Lower leg skin (tissue), 4 donors: ENCODE measurements around the gene TUBAL3. TPM values are rescaled to one million over a fixed set of nuclear protein-coding genes. Genes with fewer than 3 reads are reported as not detected.

ENCODE experiments used
- DNase-seq, 2 donors: peaks; one replicate each; pipeline ENCODE4 v3.0.0-alpha.2; 2019; ENCODE audit warnings: low spot score in 2 of 2
- H3K4me3 ChIP-seq: fragments of 200-600 bp; sonication (generic); 2 replicates; pipeline ENCODE4 v1.5.1; 2017; ENCODE audit warnings: mild to moderate bottlenecking, low read depth; ENCODE audit not compliant: poor library complexity, severe bottlenecking
- POLR2A ChIP-seq, 2 donors: fragments of 450-650 bp; IDR thresholded peaks; one replicate each; pipeline ENCODE4 v1.6.1; 2016 to 2017; ENCODE audit warnings: antibody characterized with exemption in 2 of 2, mild to moderate bottlenecking in 1 of 2, moderate library complexity in 1 of 2
- WGBS, 2 donors: methylation state at CpG; one replicate each; pipeline ENCODE4 v1.1.5; 2018; 5-methylcytosine and 5-hydroxymethylcytosine counted together
- intact Hi-C: fragments of 100-400 bp; cut with DNase I; formaldehyde crosslinking; loops from one replicate; pipeline ENCODE4 v1.15.0; 2023; ENCODE audit warnings: low total_unique reads
- total RNA-seq, 4 donors: library from RNA; depleted of rRNA; stranded (reverse); fragments of >200 nt; gene quantifications; one replicate each; pipeline ENCODE4 v1.1.0, GENCODE V29; 2016
- TF ChIP-seq, protein P1 (sequence below), 3 donors: fragments of 450-650 bp; IDR thresholded peaks; one replicate each; pipeline ENCODE4 v1.5.1; 2016; ENCODE audit warnings: antibody characterized with exemption in 3 of 3, mild to moderate bottlenecking in 3 of 3, moderate library complexity in 2 of 3

The TUBAL3 gene
- total RNA-seq, 4 donors from 2014 or later = 0.93 to 1.0 TPM; not detected in 2

DNA sequence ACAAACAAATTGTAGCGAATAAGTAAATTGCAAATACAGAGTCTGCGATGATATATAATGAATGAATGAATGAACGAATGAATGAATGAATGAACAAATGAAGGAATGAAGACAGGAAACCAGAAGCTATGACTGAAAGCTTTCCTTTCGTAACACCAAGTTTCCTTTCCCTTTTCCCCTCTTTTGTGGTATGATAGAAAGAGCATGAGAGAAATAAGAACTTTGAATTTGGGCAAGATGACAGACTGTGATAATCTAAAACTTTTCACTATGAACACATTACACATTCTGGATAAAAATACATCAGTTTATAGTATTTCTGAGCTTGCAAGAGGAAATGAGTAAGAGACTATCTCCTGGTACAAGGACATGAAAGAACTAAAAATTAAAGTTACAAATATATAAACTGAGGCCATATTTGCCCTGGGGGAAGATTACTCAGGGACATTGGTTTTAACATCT, 48.3 kb downstream of the TUBAL3 start:
- intact Hi-C loops = no loop called here
- DNase-seq = no peak
- H3K4me3 ChIP-seq = no peak overlapping the region
- WGBS, 2 donors = 84 to 85% methylated on average over 4 of the region's 4 CpGs
- TF ChIP-seq, protein P1, sequence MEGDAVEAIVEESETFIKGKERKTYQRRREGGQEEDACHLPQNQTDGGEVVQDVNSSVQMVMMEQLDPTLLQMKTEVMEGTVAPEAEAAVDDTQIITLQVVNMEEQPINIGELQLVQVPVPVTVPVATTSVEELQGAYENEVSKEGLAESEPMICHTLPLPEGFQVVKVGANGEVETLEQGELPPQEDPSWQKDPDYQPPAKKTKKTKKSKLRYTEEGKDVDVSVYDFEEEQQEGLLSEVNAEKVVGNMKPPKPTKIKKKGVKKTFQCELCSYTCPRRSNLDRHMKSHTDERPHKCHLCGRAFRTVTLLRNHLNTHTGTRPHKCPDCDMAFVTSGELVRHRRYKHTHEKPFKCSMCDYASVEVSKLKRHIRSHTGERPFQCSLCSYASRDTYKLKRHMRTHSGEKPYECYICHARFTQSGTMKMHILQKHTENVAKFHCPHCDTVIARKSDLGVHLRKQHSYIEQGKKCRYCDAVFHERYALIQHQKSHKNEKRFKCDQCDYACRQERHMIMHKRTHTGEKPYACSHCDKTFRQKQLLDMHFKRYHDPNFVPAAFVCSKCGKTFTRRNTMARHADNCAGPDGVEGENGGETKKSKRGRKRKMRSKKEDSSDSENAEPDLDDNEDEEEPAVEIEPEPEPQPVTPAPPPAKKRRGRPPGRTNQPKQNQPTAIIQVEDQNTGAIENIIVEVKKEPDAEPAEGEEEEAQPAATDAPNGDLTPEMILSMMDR (IDR thresholded peaks at IDR 0.05) = no peak

DNA sequence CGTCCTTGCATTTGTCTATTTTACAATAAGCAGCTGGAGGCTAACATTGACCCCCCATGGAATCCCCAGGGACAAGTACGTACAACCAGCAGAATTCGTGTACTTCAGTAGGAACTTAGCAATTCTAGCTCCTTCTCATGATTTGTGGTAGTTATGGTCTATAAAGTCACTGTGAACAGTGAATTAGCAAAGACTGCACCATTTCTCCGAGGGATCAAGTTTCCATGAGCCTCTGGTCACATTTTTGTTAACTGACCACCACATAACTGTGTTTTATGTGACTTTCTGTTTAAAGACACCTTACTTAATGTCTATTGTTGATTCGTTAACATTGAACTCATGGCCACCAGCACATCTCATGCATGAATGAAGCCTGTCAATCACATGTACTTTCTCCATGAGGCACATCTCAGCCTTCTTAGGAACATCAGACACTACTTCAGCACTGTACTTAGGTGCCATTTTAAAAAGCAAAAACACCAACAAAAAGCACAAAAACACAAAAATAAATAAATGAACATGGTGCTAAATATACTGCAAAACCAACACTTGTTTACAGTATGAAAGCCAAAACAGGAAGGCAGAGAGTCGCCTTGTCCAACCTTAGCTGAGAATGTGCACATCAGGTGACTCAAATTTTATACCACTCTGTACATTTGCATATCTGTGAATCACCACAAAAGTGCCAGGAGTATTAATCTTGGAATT, 48.9 kb downstream of the TUBAL3 start:
- WGBS, 2 donors = 84 to 91% methylated on average over 6 of the region's 6 CpGs

DNA sequence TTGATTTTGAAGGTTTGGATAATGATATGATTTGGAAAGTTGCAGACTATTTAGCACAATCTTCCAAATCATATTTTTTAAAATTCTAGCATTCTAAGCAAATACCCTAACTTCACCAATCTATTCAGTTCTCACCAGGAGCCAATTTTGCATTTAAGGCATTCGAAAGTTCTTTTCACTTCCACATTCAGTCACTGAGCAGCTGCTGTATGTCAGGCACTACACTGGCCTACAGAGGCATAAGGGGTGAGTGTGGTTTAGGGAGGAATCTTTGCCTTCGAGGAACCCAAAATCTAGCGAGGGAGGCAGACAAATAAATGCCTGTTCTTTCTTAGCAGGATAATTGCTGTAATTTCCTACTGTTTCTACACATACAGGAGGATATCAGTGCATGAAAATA, 50.6 kb downstream of the TUBAL3 start:
- 62 to 79% methylated on average over 3 of the region's 3 CpGs for WGBS, 2 donors
- no peak overlapping the region for H3K4me3 ChIP-seq
- TF ChIP-seq, protein P1 (IDR thresholded peaks at IDR 0.05) = no peak
- TF ChIP-seq POLR2A (IDR thresholded peaks at IDR 0.05) = no peak
- intact Hi-C loops = no loop called here
- no peak for DNase-seq

More for the DNA sequence above, 48.9 kb downstream of the TUBAL3 start:
- TF ChIP-seq POLR2A (IDR thresholded peaks at IDR 0.05) = no peak
- TF ChIP-seq, protein P1 (IDR thresholded peaks at IDR 0.05) = no peak
- no peak for DNase-seq
- H3K4me3 ChIP-seq = no peak overlapping the region
- intact Hi-C loops = no loop called here

DNA sequence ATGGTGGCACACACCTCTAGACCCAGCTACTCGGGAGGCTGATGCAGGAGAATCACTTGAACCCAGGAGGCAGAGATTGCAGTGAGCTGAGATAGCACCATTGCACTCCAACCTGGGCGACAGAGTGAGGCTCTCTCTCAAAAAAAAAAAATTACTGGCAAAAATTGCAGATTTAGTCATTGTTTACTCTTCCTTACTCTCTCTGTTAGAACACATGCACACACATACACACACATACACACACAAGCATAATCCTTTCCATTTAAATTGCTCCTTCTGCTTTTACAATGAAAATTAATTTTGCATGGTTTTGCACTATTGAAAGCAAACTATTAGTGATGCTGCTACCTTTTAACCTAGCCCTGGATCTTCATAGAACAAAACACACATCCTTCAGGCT, 55.3 kb downstream of the TUBAL3 start:
- no peak for DNase-seq
- TF ChIP-seq, protein P1 (IDR thresholded peaks at IDR 0.05) = no peak
- TF ChIP-seq POLR2A (IDR thresholded peaks at IDR 0.05) = no peak
- H3K4me3 ChIP-seq = no peak overlapping the region
- WGBS, 2 donors = 71 to 88% methylated on average over 2 of the region's 2 CpGs
- intact Hi-C loops = no loop called here

DNA sequence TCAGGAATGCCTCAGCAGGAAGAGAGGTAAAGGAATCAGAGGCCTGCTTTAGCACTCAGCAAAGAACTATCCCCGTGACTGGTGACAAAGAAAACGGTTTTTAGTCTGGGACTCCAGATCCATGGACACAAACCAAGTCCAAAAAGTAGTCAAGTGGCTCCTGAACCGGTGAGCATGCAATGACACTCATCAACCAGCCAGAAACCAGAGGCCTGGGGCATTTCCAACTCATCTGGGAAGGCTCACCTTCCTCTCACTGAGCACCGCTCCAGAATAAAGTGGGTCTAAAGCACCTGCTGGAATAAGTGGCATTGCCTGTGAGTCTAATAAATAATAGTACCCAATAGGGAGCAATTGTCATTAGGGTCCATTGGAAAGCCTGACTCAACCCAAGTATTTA, 57.7 kb downstream of the TUBAL3 start:
- DNase-seq = no peak
- 74 to 83% methylated on average over 4 of the region's 4 CpGs for WGBS, 2 donors
- TF ChIP-seq, protein P1 (IDR thresholded peaks at IDR 0.05) = no peak
- no peak for TF ChIP-seq POLR2A (IDR thresholded peaks at IDR 0.05)
- intact Hi-C loops = no loop called here
- no peak overlapping the region for H3K4me3 ChIP-seq

DNA sequence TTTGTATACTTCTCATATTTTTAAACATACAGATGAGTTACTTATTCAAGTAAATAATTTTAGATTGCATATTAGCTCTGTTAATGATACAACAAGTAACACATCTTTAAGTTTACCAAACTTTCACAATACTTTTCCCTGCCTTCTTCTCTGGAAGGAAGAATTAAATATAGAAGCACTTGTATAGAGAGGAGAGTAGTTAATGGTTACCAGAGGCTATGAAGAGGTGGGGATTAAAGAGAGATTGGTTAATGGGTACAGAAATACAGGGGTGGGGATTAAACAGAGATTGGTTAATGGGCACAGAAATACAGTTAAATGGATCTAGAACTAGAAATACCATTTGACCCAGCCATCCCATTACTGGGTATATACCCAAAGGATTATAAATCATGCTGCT, 59.9 kb downstream of the TUBAL3 start:
- no peak for DNase-seq
- no peak overlapping the region for H3K4me3 ChIP-seq
- TF ChIP-seq, protein P1 (IDR thresholded peaks at IDR 0.05) = no peak
- TF ChIP-seq POLR2A (IDR thresholded peaks at IDR 0.05) = no peak
- intact Hi-C loops = no loop called here
